ENCODE data around the gene BLVRB.
"Not testable (repeated sequence)": the region's sequence is repeated elsewhere in the genome, so short reads cannot be mapped to it uniquely, and the experiment has no call there.

Gene BLVRB

GRCh38 chr19:40465557-40466218 is at the start of gene BLVRB:
TSS of gene BLVRB (minus strand) at chr19:40465745. CDS start at chr19:40465688, 57 bp downstream.
- peak; percentile 99 to 100 (median 100) for DNase-seq

- no peak for DNase-seq
Observed at GRCh38 chr19:40513741-40514315, 48.3 kb upstream of the BLVRB start.

- DNase-seq = no peak
Observed at GRCh38 chr19:40513345-40513678, 47.8 kb upstream of the BLVRB start.

GRCh38 chr19:40512473-40513344 is 47.2 kb upstream of the BLVRB start:
- peak in 1 of 3 donors; percentile 47 for DNase-seq

GRCh38 chr19:40512110-40512472 is 46.5 kb upstream of the BLVRB start:
- DNase-seq = no peak

GRCh38 chr19:40511487-40511886 is 45.9 kb upstream of the BLVRB start:
- DNase-seq = no peak

- no peak for DNase-seq
Observed at GRCh38 chr19:40510526-40511115, 45.1 kb upstream of the BLVRB start.

- no peak for DNase-seq
Observed at GRCh38 chr19:40508739-40509260, 43.3 kb upstream of the BLVRB start.

GRCh38 chr19:40507892-40508291 is 42.3 kb upstream of the BLVRB start:
- DNase-seq = no peak

- no peak for DNase-seq
Observed at GRCh38 chr19:40506099-40506498, 40.6 kb upstream of the BLVRB start.

- DNase-seq = no peak
Observed at GRCh38 chr19:40503320-40503695, 37.8 kb upstream of the BLVRB start.

- no peak for DNase-seq
Observed at GRCh38 chr19:40502647-40503319, 37.2 kb upstream of the BLVRB start.

GRCh38 chr19:40502081-40502480 is 36.5 kb upstream of the BLVRB start:
- no peak for DNase-seq

GRCh38 chr19:40501599-40501998 is 36.1 kb upstream of the BLVRB start:
- no peak for DNase-seq

- DNase-seq = not testable (repeated sequence)
Observed at GRCh38 chr19:40500678-40501530, 35.4 kb upstream of the BLVRB start.

GRCh38 chr19:40499320-40499719 is 33.8 kb upstream of the BLVRB start:
- no peak for DNase-seq

GRCh38 chr19:40497214-40497613 is 31.7 kb upstream of the BLVRB start:
- no peak for DNase-seq

- DNase-seq = no peak
Observed at GRCh38 chr19:40494191-40494838, 28.8 kb upstream of the BLVRB start.

GRCh38 chr19:40493778-40494177 is 28.2 kb upstream of the BLVRB start:
- DNase-seq = no peak

- no peak for DNase-seq
Observed at GRCh38 chr19:40492274-40492673, 26.7 kb upstream of the BLVRB start.

GRCh38 chr19:40489882-40490230 is 24.3 kb upstream of the BLVRB start:
- no peak for DNase-seq

Measured in suppressor macrophage treated with lipopolysaccharide for 1 hour (primary cell).